GM12873 (cell line): ENCODE measurements around the gene POU2F3.

Experiments used
- TF ChIP-seq, protein P1 (sequence below): IDR thresholded peaks from 2 replicates; pipeline ENCODE4 v1.5.1; 2012; ENCODE audit warnings: low read depth, mild to moderate bottlenecking, moderate library complexity, low read length, control low read depth; ENCODE audit not compliant: insufficient read depth; ENCODE audit errors: missing control alignments

POU2F3 gene

DNA sequence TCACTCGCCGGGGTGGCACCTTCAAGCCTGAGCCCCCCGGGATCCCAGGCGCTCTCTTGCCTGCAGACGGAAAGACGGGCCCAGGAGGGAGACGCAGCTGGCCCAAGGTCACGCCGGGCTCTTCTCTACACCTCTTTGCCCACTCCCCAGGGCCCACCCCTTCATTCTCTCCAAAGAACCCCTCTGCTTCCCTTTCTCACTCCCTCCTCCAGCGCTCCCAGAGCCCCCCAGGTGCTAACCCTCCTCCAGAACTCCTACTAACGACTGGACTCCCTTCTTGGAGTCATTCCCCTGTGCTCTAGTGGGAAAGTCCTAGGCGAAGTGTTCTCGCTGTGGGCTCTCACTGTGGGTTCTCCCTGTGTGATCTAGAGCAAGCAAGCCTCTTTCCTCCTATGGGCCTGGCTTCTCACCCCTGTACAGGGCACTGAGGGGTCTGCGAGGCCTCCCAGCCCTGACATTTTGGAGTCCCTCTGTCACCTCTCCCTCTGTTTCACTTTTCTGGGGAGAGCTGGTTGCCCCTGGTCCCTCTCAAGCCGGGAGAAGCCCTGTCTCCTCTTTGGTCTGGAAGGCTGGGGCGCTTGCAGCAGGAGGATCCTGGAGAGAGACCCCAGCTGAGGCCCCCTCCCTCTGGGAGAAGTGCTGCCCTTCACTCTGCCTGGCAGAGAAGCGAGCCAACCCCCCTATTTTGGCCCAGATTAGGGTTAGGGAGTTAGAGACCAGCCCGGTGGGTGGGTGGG is 28.2 kb upstream of the POU2F3 start:
- TF ChIP-seq, protein P1, sequence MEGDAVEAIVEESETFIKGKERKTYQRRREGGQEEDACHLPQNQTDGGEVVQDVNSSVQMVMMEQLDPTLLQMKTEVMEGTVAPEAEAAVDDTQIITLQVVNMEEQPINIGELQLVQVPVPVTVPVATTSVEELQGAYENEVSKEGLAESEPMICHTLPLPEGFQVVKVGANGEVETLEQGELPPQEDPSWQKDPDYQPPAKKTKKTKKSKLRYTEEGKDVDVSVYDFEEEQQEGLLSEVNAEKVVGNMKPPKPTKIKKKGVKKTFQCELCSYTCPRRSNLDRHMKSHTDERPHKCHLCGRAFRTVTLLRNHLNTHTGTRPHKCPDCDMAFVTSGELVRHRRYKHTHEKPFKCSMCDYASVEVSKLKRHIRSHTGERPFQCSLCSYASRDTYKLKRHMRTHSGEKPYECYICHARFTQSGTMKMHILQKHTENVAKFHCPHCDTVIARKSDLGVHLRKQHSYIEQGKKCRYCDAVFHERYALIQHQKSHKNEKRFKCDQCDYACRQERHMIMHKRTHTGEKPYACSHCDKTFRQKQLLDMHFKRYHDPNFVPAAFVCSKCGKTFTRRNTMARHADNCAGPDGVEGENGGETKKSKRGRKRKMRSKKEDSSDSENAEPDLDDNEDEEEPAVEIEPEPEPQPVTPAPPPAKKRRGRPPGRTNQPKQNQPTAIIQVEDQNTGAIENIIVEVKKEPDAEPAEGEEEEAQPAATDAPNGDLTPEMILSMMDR, result no peak

DNA sequence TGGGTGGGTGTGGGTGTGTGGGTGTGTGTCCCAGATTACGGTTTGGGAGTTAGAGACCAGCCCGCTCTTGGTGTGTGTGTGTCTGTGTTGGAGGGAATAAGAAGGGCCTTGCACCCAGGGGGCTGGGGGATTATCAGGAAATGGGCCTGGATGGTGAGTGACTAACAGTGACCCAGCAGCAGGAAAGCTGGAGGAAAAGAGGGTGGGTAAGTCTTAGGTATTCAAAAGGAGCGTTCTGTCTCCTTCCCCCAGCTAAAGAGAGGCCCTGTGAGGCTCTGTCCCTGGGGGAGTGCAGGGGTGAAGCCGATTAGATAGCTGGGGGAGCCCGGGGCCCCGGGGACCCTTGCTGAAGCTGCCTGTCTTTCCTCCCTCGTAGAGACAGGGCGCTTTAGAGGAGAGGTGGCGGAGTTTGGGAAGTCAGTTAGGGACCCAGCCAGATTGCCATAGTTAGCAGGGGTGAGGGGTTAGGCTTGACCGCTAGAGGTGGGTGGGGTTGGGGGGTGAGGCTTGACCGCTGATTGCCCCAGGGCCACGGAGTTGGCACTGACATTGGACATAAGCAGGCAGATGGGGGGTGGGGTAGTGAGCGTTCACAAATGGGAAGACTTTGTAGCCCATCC is 27.6 kb upstream of the POU2F3 start:
- TF ChIP-seq, protein P1, result no peak

DNA sequence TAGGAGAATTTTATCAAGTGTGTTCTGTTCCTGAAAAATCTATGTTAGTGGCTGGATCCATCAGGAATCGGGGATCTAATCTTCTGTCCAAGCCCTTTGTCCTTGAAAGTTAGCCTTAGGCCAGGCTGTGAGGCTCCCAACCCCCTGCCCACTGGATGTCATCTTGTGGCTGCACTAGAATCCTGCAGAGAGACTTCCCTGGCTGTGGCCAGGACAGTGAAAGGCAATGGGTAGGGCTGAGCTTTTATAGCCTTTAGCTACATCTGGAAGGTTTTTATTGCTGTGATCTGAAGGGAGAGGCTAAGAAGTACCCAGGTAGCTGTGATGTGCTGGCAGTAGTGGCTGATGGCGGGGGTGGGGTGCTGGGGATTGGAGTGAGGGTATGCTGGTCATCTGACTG is 27.0 kb upstream of the POU2F3 start:
- TF ChIP-seq, protein P1, result no peak

DNA sequence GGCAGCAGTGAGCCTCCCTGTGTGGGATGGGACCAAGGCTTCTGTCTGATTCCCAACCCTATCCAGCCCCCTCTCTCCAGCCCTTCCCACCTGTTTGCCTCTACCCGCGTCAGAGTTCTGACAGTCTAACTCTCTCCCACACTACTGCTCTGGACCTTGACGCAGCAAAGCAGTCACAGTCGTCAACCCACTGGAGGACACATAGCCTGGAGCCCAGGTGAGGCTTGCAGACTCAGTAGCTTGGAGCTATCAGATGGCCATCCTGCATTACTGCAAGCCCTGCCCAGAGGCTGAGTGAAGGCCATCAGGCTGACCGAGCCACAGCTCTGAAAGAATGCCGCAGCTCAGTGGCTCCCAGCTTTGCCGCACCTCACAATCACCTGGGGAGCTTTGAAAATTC is 25.4 kb upstream of the POU2F3 start:
- TF ChIP-seq, protein P1, result no peak

DNA sequence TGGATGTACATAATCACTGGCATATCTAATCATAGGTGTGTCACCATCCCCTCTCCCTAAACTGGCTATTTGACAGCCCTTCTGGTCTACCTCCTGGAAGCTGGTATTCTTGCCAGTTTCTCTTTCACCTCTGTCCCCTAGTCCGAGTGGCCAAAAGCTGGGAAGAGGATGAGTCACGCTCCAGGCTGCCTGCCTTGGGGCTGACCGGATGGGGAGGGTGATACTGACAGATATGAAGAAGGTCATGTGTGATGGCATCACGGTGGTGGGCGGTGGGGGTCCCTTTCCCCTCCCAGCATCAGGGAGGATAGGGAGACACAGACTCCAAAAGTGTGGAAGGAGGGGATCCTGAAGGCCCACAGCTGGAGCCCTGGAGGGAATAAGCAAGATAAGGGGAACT is 24.3 kb upstream of the POU2F3 start:
- TF ChIP-seq, protein P1, result no peak

DNA sequence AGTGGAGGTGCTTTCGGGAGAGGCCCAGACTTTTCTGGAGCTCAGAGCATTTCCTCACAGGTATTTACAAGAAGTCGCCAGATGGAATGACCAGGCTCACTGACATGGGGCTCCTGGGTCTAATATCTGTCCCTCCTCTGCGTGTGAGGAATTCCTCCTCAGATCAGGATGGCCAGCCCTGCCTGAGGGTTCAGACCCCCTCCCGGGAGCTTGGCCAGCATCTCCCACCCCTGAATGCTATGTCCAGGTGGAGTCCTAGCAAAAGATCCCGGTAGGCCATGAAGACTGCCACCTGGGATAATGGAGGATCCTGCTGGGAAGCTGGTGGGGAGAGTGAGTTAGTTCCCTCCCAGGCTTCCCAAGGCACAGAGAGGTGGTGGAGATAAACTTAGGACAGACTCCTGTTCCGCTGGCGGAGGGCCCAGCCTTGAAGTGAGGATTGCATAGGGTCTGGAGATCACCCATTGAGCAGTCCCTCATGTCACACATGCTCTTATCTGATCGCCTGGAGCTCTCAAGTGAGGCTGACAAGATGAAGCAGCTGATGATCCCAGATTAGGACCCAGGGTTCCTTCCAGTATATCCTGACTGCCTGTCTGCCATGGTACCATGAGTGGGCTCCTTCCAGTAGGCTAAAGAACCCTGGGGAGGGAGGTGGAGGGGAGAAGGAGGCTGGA is 23.4 kb upstream of the POU2F3 start:
- TF ChIP-seq, protein P1, result no peak

DNA sequence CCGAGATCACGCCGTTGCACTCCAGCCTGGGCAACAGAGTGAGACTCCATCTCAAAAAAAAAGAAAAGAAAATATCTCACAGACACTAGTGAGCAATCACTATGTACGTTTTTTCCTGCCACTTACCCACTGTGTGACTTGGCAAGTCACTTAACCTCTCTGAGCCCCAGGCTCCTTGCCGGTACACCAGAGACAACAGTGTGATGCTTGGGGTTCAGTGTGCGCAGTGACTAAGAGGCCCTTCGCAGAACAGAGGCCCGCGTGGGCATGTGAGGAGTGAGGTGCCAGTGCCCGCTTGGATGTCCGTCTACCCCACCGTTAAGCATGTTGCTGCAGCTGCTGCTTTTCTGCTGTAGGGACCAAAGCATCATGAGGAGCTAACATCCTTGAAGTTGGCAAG is 22.4 kb upstream of the POU2F3 start:
- TF ChIP-seq, protein P1, result no peak
